ENCODE results near the gene TLE6.

DNA sequence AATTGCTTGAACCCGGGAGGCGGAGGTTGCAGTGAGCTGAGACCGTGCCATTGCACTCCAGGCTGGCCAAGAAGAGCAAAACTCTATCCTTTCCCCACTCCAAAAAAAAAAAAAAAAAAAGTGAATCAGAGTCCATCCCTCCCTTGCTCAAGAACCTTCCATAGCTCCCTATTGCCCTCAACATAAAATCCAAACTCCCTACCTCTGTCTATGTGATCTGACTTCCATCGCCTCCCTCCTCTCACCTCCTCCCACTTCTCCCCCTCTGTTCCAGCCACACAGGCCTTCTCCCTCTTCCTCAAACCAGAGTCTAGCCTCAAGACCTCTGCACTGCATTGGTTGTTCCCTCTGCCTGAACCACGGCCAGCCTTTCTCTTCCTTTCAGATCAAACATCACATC is 61.8 kb downstream of the TLE6 start:
- TF ChIP-seq CTCF (IDR thresholded peaks at IDR 0.05), result no peak
- TF ChIP-seq EP300 (IDR thresholded peaks at IDR 0.05), result no peak
- TF ChIP-seq POLR2A (IDR thresholded peaks at IDR 0.05), result no peak

All from ovary (tissue), 3 donors.